ENCODE results near the gene CD68.
"Not testable (repeated sequence)": the region's sequence is repeated elsewhere in the genome, so short reads cannot be mapped to it uniquely, and the experiment has no call there.

Gene CD68

GRCh38 chr17:7614425-7615264, 35.2 kb downstream of the CD68 start, which contains the start of gene FXR2:
TSS of gene FXR2 (minus strand) at chr17:7614897. CDS start at chr17:7614532, 365 bp downstream.
- DNase-seq, result peak; percentile 99

GRCh38 chr17:7615265-7615747, 35.9 kb downstream of the CD68 start:
- DNase-seq, result no peak

- no peak for DNase-seq
Measured at GRCh38 chr17:7618608-7619007, 39.2 kb downstream of the CD68 start.

- DNase-seq, result no peak
Measured at GRCh38 chr17:7620835-7621234, 41.4 kb downstream of the CD68 start.

GRCh38 chr17:7623661-7624060, 44.2 kb downstream of the CD68 start:
- DNase-seq, result no peak

- DNase-seq, result not testable (repeated sequence)
Measured at GRCh38 chr17:7625749-7626148, 46.3 kb downstream of the CD68 start.

GRCh38 chr17:7626307-7626706, 46.9 kb downstream of the CD68 start:
- DNase-seq, result no peak

- DNase-seq, result no peak
Measured at GRCh38 chr17:7626956-7627249, 47.5 kb downstream of the CD68 start.

GRCh38 chr17:7627250-7628121, 48.0 kb downstream of the CD68 start, which contains the start of gene SAT2:
TSS of gene SAT2 (minus strand) at chr17:7627821. CDS start at chr17:7627635, 186 bp downstream.
- peak; percentile 81 for DNase-seq

GRCh38 chr17:7629939-7630571, 50.6 kb downstream of the CD68 start, which contains the start of gene SHBG:
TSS of gene SHBG (plus strand) at chr17:7630135. CDS start at chr17:7630173, 38 bp downstream.
- DNase-seq, result no peak
